Fibroblast of mammary gland (primary cell): ENCODE measurements around the gene CHST12.

Experiments used
- DNase-seq: peaks from one replicate; pipeline ENCODE4 v3.0.0-alpha.2; 2010; ENCODE audit warnings: low read depth
- H3K4me3 ChIP-seq: 2 replicates; pipeline ENCODE4 v1.5.1; 2011; ENCODE audit warnings: low read depth, mild to moderate bottlenecking, low read length, moderate library complexity; ENCODE audit not compliant: control insufficient read depth
- TF ChIP-seq, protein P1 (sequence below): conservative IDR thresholded peaks from 2 replicates; pipeline ENCODE4 v1.5.1; 2011; ENCODE audit warnings: low read depth, low read length, inconsistent platforms; ENCODE audit not compliant: control insufficient read depth, insufficient read depth

CHST12 gene

GRCh38 chr7:2492038-2492437 is 88.6 kb downstream of the CHST12 start:
- TF ChIP-seq, protein P1, sequence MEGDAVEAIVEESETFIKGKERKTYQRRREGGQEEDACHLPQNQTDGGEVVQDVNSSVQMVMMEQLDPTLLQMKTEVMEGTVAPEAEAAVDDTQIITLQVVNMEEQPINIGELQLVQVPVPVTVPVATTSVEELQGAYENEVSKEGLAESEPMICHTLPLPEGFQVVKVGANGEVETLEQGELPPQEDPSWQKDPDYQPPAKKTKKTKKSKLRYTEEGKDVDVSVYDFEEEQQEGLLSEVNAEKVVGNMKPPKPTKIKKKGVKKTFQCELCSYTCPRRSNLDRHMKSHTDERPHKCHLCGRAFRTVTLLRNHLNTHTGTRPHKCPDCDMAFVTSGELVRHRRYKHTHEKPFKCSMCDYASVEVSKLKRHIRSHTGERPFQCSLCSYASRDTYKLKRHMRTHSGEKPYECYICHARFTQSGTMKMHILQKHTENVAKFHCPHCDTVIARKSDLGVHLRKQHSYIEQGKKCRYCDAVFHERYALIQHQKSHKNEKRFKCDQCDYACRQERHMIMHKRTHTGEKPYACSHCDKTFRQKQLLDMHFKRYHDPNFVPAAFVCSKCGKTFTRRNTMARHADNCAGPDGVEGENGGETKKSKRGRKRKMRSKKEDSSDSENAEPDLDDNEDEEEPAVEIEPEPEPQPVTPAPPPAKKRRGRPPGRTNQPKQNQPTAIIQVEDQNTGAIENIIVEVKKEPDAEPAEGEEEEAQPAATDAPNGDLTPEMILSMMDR, result no peak
- H3K4me3 ChIP-seq, result no peak overlapping the region
- no peak for DNase-seq

DNA sequence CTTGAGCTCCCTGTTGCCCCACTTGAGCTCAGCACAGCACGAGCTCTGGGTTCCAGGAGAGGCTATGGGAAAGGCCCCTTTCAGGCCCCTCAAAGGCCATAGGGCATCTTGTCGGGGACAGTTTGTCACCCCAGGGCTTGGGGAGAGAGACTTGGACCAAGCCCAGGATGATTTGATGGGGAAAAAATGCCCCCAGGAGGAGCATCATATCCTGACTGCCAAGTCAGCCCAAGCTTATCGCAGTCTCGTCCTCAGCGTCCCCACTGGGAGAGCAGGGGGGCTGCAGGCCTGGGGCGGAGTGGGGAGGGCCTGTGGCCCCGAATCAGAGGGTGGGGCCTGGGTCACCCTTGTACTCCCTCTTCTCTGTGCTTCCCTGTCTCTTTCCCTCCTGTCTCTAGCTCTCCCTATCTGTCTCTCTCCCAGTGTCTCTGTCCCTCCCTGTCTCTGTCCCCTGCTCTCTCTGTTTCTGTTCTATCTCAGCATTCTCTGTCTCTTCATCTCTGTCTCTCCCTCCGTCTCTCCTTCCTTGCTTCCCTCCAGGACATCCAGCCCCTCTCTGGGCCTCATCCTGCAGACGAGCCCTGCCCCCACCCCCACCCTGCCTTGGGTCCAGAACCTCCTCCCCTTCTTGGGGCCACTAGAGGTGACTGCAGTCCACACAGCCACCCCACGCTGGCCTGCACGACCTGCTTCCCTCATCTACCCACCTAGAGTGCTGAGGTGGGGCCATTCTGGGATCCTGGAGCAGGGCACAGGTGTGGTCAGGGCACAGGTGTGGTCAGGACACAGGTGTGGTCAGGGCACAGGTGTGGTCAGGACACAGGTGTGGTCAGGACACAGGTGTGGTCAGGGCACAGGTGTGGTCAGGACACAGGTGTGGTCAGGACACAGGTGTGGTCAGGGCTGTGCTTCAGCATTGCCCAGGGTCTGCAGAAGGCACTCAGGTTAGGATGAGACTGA is 90.1 kb downstream of the CHST12 start:
- TF ChIP-seq, protein P1, result no peak
- no peak overlapping the region for H3K4me3 ChIP-seq
- no peak for DNase-seq

GRCh38 chr7:2494191-2495130 is 91.0 kb downstream of the CHST12 start:
- H3K4me3 ChIP-seq, result no peak overlapping the region
- no peak for DNase-seq
- TF ChIP-seq, protein P1, result no peak

DNA sequence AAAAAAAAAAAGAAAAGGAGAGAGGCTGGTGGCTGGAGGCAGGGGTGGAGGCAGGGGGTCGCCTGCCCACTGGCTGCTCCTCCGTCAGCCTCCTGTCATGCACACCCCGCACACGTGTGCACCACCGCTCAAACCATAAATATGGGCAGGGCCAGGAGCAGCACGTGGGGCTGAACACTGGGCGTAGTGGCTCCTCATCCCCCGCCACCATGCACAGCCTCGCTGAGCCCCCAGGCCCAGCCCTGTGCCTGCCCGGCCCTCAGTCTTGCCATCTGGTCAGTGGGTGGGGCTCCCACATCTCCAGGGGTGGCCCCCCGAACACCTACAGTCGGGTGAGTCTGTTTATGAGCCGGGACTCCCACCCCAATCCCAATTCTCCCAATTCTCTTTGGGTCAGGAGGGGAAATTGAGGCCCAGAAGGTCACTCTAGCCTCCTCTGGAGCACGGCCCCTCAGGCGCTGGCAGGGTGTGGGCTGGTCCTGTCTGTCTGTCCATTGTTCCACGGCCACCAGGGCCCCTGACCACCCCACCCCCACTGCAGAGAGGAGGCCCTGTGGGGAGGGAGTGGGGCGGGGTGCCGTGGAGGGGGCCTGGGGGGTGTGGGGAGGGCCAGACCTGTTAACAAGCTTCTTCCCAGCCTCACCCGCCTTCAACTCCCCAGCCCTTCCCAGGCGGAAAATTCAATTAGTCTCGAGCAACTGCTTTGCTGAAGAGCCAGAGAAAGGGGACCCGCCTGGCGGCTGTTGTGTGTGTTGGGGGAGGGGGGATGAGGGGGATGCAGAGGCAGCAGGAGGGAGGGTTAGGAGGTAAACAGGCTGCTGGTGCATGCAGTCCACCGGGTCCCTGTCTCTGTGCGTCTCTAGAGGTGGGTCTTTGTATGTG is 92.2 kb downstream of the CHST12 start:
- DNase-seq, result no peak
- TF ChIP-seq, protein P1, result no peak
- no peak overlapping the region for H3K4me3 ChIP-seq

GRCh38 chr7:2496375-2496774 is 93.0 kb downstream of the CHST12 start:
- no peak overlapping the region for H3K4me3 ChIP-seq
- no peak for DNase-seq
- TF ChIP-seq, protein P1, result no peak

DNA sequence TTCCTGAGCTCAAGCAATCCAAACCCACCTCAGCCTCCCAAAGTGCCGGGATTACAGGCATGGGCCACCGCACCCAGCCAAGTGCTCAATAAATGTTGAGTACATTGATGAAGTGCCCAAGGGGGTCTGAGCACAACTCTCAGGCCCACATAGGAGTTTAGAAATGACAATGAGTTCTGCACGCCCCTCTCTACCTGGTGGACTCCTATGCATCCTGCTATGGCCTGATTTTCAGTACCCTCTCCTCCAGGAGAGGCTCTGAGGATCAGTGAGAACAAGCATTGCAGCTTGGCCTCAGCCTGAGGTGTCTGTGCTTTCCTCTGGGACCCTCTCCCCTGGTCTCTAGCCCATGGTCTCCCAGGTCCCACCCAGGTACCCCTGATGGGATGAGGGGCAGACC is 93.7 kb downstream of the CHST12 start:
- TF ChIP-seq, protein P1, result no peak
- no peak overlapping the region for H3K4me3 ChIP-seq
- DNase-seq, result no peak
